H9 (cell line): ENCODE results near the gene GATC. TPM values are rescaled to one million over a fixed set of nuclear protein-coding genes. Genes with fewer than 3 reads are reported as not detected.

Experiments used
- DNase-seq: peaks from one replicate; pipeline ENCODE4 v3.0.0-alpha.2; 2017
- H2AFZ ChIP-seq: one replicate; pipeline ENCODE4 v1.6.1; 2013; ENCODE audit warnings: mild to moderate bottlenecking, low read length, control low read depth, moderate library complexity
- H2AK5ac ChIP-seq: 2 replicates; pipeline ENCODE4 v1.6.1; 2013; ENCODE audit warnings: low read length, control low read depth, mixed read lengths; ENCODE audit not compliant: insufficient read length
- H2BK120ac ChIP-seq: one replicate; pipeline ENCODE4 v1.6.1; 2013; ENCODE audit warnings: low read depth, mild to moderate bottlenecking, low read length, control low read depth, inconsistent platforms; ENCODE audit not compliant: poor library complexity, severe bottlenecking
- H2BK12ac ChIP-seq: 2 replicates; pipeline ENCODE4 v1.6.1; 2013; ENCODE audit warnings: low read length, control low read depth, mixed read lengths, low read depth; ENCODE audit not compliant: insufficient read length
- H2BK15ac ChIP-seq: 2 replicates; pipeline ENCODE4 v1.6.1; 2013; ENCODE audit warnings: low read depth, low read length, control low read depth
- H2BK20ac ChIP-seq: one replicate; pipeline ENCODE4 v1.6.1; 2013; ENCODE audit warnings: low read depth, mild to moderate bottlenecking, low read length, control low read depth, inconsistent platforms; ENCODE audit not compliant: poor library complexity, severe bottlenecking
- H2BK5ac ChIP-seq: 2 replicates; pipeline ENCODE4 v1.6.1; 2013; ENCODE audit warnings: low read length, control low read depth, mixed read lengths; ENCODE audit not compliant: insufficient read length
- H3K14ac ChIP-seq: 2 replicates; pipeline ENCODE4 v1.6.1; 2013; ENCODE audit warnings: low read length, control low read depth; ENCODE audit not compliant: insufficient read depth
- H3K18ac ChIP-seq: 2 replicates; pipeline ENCODE4 v1.6.1; 2013; ENCODE audit warnings: low read depth, mild to moderate bottlenecking, mixed read lengths, low read length, control low read depth; ENCODE audit not compliant: insufficient read length
- H3K23ac ChIP-seq: 2 replicates; pipeline ENCODE4 v1.6.1; 2013; ENCODE audit warnings: low read length, control low read depth, mixed read lengths, low read depth; ENCODE audit not compliant: insufficient read length
- H3K23me2 ChIP-seq: 2 replicates; pipeline ENCODE4 v1.6.1; 2013; ENCODE audit warnings: low read depth, mild to moderate bottlenecking, mixed read lengths, low read length, control low read depth; ENCODE audit not compliant: insufficient read length, poor library complexity, severe bottlenecking
- H3K27ac ChIP-seq: 2 replicates; pipeline ENCODE4 v1.5.1; 2013; ENCODE audit warnings: low read length, control low read depth, mixed read lengths, low read depth; ENCODE audit not compliant: insufficient read length
- H3K27me3 ChIP-seq: 2 replicates; pipeline ENCODE4 v1.6.1; 2013; ENCODE audit warnings: low read length, control low read depth, inconsistent platforms; ENCODE audit not compliant: insufficient read depth
- H3K4ac ChIP-seq: 2 replicates; pipeline ENCODE4 v1.6.1; 2013; ENCODE audit warnings: low read depth, mild to moderate bottlenecking, control low read depth, inconsistent platforms, low read length, moderate library complexity
- H3K4me1 ChIP-seq: 2 replicates; pipeline ENCODE4 v1.6.1; 2013; ENCODE audit warnings: low read length, control low read depth, inconsistent platforms; ENCODE audit not compliant: insufficient read depth
- H3K4me2 ChIP-seq: 2 replicates; pipeline ENCODE4 v1.6.1; 2013; ENCODE audit warnings: low read length, control low read depth, mixed read lengths; ENCODE audit not compliant: insufficient read length, insufficient read depth
- H3K56ac ChIP-seq: 2 replicates; pipeline ENCODE4 v1.6.1; 2013; ENCODE audit warnings: low read depth, mild to moderate bottlenecking, mixed read lengths, low read length, control low read depth; ENCODE audit not compliant: insufficient read length
- H3K79me1 ChIP-seq: 2 replicates; pipeline ENCODE4 v1.6.1; 2013; ENCODE audit warnings: low read depth, mild to moderate bottlenecking, moderate library complexity, low read length, control low read depth, inconsistent platforms; ENCODE audit not compliant: insufficient read depth, poor library complexity, severe bottlenecking
- H3K79me2 ChIP-seq: 2 replicates; pipeline ENCODE4 v1.6.1; 2013; ENCODE audit warnings: low read length, control low read depth, inconsistent platforms; ENCODE audit not compliant: insufficient read depth
- H3K9ac ChIP-seq: 2 replicates; pipeline ENCODE4 v1.6.1; 2013; ENCODE audit warnings: low read length, control low read depth, mixed read lengths; ENCODE audit not compliant: insufficient read length; ENCODE audit errors: extremely low read depth
- H3K9me3 ChIP-seq: one replicate; pipeline ENCODE4 v1.6.1; 2013; ENCODE audit warnings: low read depth, low read length, inconsistent platforms; ENCODE audit not compliant: control insufficient read depth
- H3T11ph ChIP-seq: one replicate; pipeline ENCODE4 v1.6.1; 2013; ENCODE audit warnings: mild to moderate bottlenecking, low read length, control low read depth, inconsistent platforms
- H4K20me1 ChIP-seq: one replicate; pipeline ENCODE4 v1.6.1; 2013; ENCODE audit not compliant: control insufficient read depth, insufficient read length, insufficient read depth
- H4K5ac ChIP-seq: 2 replicates; pipeline ENCODE4 v1.6.1; 2013; ENCODE audit warnings: low read depth, mild to moderate bottlenecking, mixed read lengths, low read length, control low read depth; ENCODE audit not compliant: insufficient read length
- H4K8ac ChIP-seq: replicated peaks from 2 replicates; pipeline ENCODE4 v1.6.1; 2013; ENCODE audit warnings: low read length, control low read depth, mixed read lengths, low read depth; ENCODE audit not compliant: insufficient read length
- H4K91ac ChIP-seq: 2 replicates; pipeline ENCODE4 v1.6.1; 2013; ENCODE audit warnings: low read depth, mild to moderate bottlenecking, moderate library complexity, mixed read lengths, low read length, control low read depth; ENCODE audit not compliant: insufficient read length
- H3K27ac Mint-ChIP-seq, 3 experiments: 2 replicates in 2 of 3; 3 replicates in 1 of 3; pipeline ENCODE4 v1.8.0; 2020 to 2021; ENCODE audit warnings: mixed read lengths in 3 of 3, mild to moderate bottlenecking in 1 of 3, moderate library complexity in 1 of 3
- H3K27me3 Mint-ChIP-seq: 2 replicates; pipeline ENCODE4 v1.8.0; 2021; ENCODE audit warnings: low read depth, mild to moderate bottlenecking, moderate library complexity, mixed read lengths
- H3K36me3 Mint-ChIP-seq, 3 experiments: 2 replicates in 2 of 3; 3 replicates in 1 of 3; pipeline ENCODE4 v1.8.0; 2020 to 2021; ENCODE audit warnings: low read depth in 3 of 3, mixed read lengths in 3 of 3; ENCODE audit not compliant: insufficient read depth in 1 of 3
- H3K4me1 Mint-ChIP-seq, 2 experiments: 2 replicates each; pipeline ENCODE4 v1.8.0; 2020; ENCODE audit warnings: mixed read lengths in 2 of 2
- H3K4me3 Mint-ChIP-seq, 2 experiments: 2 replicates in 1 of 2; 3 replicates in 1 of 2; pipeline ENCODE4 v1.8.0; 2020 to 2021; ENCODE audit warnings: mild to moderate bottlenecking in 2 of 2, mixed read lengths in 2 of 2, moderate library complexity in 1 of 2
- H3K9me3 Mint-ChIP-seq, 2 experiments: 2 replicates in 1 of 2; 3 replicates in 1 of 2; pipeline ENCODE4 v1.8.0; 2020; ENCODE audit warnings: mild to moderate bottlenecking in 2 of 2, mixed read lengths in 2 of 2, moderate library complexity in 1 of 2
- WGBS: extraction: QIAGEN DNeasy Blood & Tissue Kit; methylation state at CpG from one replicate; pipeline ENCODE4 v1.1.7; 2013; ENCODE audit warnings: missing lambda C conversion rate, low lambda C conversion rate, mixed read lengths; ENCODE audit not compliant: insufficient read length; ENCODE audit errors: extremely low coverage; 5-methylcytosine and 5-hydroxymethylcytosine counted together
- total RNA-seq: library from RNA; stranded (reverse); gene quantifications from 2 replicates; pipeline ENCODE4 v1.2.1, GENCODE V29; 2021
- TF ChIP-seq, protein P1 (sequence below): fragments of 200-600 bp; sonication (generic); conservative IDR thresholded peaks from 3 replicates; pipeline ENCODE4 v1.8.0; 2021; ENCODE audit warnings: antibody characterized with exemption, mild to moderate bottlenecking

GATC gene
- total RNA-seq, 1 experiment from 2014 or later: 25.9 TPM

DNA sequence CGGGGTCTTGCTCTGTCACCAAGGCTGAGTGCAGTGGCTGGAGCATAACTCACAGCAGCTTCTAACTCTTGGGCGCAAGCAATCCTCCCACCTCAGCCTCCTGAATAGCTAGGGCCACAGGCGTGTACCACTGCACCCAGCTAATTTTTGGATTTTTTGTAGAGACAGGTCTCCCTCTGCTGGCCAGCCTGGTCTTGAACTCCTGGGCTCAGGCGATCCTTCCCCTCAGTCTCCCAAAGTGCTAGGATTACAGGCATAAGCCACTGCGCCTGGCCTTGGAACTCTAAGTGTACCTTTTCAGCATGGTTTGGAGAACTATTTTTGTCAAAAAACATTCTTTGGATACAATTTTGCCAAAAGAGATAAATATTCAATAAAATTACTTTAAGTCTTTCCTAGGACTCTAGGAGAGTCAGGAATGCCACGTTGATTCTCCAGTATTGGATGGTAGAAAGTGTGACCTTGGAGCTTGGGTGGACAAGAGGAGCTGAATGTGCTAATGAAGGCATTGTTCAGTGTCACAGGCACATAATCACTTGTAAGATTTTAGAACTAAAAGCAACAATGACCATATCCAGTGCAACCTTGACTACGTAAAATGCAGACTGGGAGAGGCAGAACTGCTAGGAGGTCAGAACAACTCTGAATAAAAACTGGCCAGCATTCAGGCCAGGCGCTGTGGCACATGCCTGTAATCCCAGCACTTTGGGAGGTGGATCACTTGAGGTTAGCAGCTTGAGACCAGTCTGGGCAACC, 20.5 kb downstream of the GATC start:
- Histone ChIP-seq H3K9me3 (no peaks in the 10 kb centered on the region), H4K5ac (no peak overlapping the region), H3K9ac (no peak overlapping the region), H3K23ac (no peak overlapping the region), H3K27ac (no peak overlapping the region), H3K14ac (no peak overlapping the region), H4K20me1 (no peaks in the 10 kb centered on the region), H3K4ac (no peak overlapping the region), H4K91ac (no peak overlapping the region), H3K4me1 (no peaks in the 10 kb centered on the region), H3K18ac (no peak overlapping the region), H3T11ph (no peak overlapping the region), H2BK20ac (no peak overlapping the region), H3K79me1 (peaks cover 3% of the 10 kb centered on the region), H3K79me2 (peaks cover 11% of the 10 kb centered on the region; the same call in 1 of the 2 replicates), H2AK5ac (no peak overlapping the region), H2AFZ (no peak overlapping the region), H2BK5ac (no peak overlapping the region), H3K4me2 (no peak overlapping the region), H3K27me3 (no peaks in the 10 kb centered on the region), H3K56ac (no peak overlapping the region), H2BK15ac (no peak overlapping the region), H2BK12ac (no peak overlapping the region), H3K23me2 (peaks cover 7% of the 10 kb centered on the region), H4K8ac (no peak overlapping the region), H2BK120ac (no peak overlapping the region)
- no CpG with 5 or more reads among the region's 8 CpGs for WGBS
- Mint-ChIP-seq H3K27me3 (no peaks in the 10 kb centered on the region), H3K4me1 (peaks cover 17 to 24% of the 10 kb centered on the region in 2 experiments), H3K9me3 (no peaks in the 10 kb centered on the region), H3K27ac (peak overlapping the region in 2 of 3 experiments; percentile 83; a peak in 3 of 7 replicates), H3K4me3 (peak overlapping the region; percentile 4 to 52; a peak in 2 of 5 replicates), H3K36me3 (peaks cover 44 to 61% (median 55%) of the 10 kb centered on the region in 3 experiments)
- DNase-seq: peak; percentile 72
- TF ChIP-seq, protein P1, sequence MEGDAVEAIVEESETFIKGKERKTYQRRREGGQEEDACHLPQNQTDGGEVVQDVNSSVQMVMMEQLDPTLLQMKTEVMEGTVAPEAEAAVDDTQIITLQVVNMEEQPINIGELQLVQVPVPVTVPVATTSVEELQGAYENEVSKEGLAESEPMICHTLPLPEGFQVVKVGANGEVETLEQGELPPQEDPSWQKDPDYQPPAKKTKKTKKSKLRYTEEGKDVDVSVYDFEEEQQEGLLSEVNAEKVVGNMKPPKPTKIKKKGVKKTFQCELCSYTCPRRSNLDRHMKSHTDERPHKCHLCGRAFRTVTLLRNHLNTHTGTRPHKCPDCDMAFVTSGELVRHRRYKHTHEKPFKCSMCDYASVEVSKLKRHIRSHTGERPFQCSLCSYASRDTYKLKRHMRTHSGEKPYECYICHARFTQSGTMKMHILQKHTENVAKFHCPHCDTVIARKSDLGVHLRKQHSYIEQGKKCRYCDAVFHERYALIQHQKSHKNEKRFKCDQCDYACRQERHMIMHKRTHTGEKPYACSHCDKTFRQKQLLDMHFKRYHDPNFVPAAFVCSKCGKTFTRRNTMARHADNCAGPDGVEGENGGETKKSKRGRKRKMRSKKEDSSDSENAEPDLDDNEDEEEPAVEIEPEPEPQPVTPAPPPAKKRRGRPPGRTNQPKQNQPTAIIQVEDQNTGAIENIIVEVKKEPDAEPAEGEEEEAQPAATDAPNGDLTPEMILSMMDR: peak; percentile 73
